ENCODE data around the gene PWWP2B. TPM values are rescaled to one million over a fixed set of nuclear protein-coding genes. Genes with fewer than 3 reads are reported as not detected.

The PWWP2B gene
- total RNA-seq, 5 donors from 2014 or later (not counting 1 experiment from before 2014, with no cell fraction given), result 11.5 to 15.3 (median 13.6) TPM

DNA sequence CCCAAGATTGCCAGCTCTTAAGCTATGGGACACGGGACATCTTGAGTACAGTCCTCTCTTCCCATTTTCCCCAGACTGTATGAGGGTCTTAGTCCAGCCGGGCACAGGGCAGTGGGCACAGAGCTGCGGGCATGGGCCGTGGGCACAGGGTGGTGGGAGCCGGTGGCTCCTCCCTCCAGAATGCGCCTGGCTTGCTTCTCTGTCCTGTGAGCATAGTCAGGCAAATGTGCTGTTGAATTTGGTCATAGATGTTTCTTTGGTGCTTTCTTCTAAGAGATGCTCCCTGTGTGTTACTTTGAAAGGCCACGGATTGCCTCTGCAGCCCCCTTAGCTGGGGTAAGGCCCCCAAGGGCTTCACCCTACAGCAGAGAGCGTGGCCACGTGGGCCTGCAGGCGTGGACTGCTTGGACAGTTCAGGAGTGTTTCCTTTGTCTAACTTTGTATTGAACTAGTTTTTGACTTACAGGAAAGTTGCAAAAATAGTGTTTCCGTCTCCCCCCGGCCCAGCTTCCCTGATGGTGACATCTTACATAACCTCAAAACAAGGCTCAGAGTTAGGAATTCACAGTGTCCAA is 40.3 kb upstream of the PWWP2B start:
- no peak overlapping the region for H3K27ac Mint-ChIP-seq
- POLR2A ChIA-PET, result no interaction called here
- 95% methylated on average over 7 of the region's 12 CpGs for WGBS (ENCODE audit: insufficient coverage)

DNA sequence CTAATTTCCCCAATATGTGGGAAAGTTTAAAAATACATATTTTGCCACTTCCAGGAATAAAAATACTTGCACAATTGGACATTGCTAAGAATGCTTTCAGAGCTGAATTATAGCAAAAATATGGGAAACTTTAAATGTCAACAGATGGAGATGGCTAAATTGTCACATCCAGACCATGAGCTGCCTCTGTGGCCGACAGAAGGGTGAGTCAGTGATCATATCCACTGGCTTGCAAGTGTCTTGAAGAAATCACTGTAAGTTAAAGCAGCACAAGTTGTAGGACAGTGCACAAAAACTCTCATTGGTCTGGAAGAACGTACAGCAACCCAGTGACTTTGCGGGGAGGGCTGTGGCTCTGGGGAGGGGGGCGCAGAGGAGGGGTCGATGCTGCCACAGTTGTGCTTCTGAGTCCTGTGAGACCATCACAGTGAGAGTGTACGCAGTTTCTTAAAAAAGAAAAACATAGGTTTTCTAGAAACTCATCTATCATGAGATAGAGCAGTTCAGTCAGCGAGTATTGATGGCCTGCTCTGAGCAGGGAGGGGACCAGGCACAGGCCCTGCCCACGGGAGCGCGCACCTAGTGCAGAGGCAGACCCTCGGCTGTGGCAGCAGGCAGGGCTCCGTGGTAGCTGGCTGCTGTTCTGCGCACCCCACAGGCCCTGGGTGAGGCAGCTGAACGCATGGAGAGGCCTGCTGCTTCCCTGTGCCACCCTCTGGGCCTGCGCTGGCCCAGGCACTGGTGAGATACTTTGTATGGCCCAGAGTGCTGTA is 39.5 kb upstream of the PWWP2B start:
- ATAC-seq (replicated peaks in 1 of 4) (no peak), DNase-seq (no peak)
- Histone ChIP-seq H3K9me3 (no peaks in the 10 kb centered on the region), H3K4me1 (ENCODE audit: control insufficient read depth in 1 of 2, extremely low read depth in 1 of 2, insufficient read depth in 2 of 2, low read length in 2 of 2) (peaks cover 0 to 5% of the 10 kb centered on the region in 2 experiments), H3K27ac (ENCODE audit: low read length) (no peak overlapping the region), H3K36me3 (ENCODE audit: control insufficient read depth in 2 of 2, extremely low read depth in 1 of 2, insufficient read depth in 1 of 2, low read length in 1 of 2) (no peaks in the 10 kb centered on the region), H3K27me3 (replicated peaks in 1 of 2; ENCODE audit: control insufficient read depth in 2 of 2, extremely low read depth in 1 of 2, insufficient read depth in 2 of 2, low read length in 1 of 2) (no peaks in the 10 kb centered on the region), H3K4me3 (ENCODE audit: control insufficient read depth in 1 of 2, extremely low read depth in 1 of 2, low read length in 1 of 2) (no peak overlapping the region)
- Mint-ChIP-seq H3K4me1 (peaks cover 0 to 3% (median 2%) of the 10 kb centered on the region in 3 donors), H3K27ac (no peak overlapping the region), H3K36me3 (peaks cover 8% of the 10 kb centered on the region), H3K27me3 (no peaks in the 10 kb centered on the region), H3K9me3 (no peaks in the 10 kb centered on the region), H3K4me3 (no peak overlapping the region)
- CTCF ChIA-PET, result no interaction called here
- POLR2A ChIA-PET, result no interaction called here
- WGBS (ENCODE audit: insufficient coverage), result 97% methylated on average over 13 of the region's 15 CpGs

More for the DNA sequence above, 40.3 kb upstream of the PWWP2B start:
- DNase-seq (no peak), ATAC-seq (replicated peaks in 1 of 4) (no peak)
- Mint-ChIP-seq H3K9me3 (no peaks in the 10 kb centered on the region), H3K36me3 (peaks cover 3% of the 10 kb centered on the region), H3K4me3 (no peak overlapping the region), H3K4me1 (peaks cover 0 to 3% (median 2%) of the 10 kb centered on the region in 3 donors), H3K27me3 (no peaks in the 10 kb centered on the region)
- Histone ChIP-seq H3K4me3 (ENCODE audit: control insufficient read depth in 1 of 2, extremely low read depth in 1 of 2, low read length in 1 of 2) (no peak overlapping the region), H3K9me3 (no peaks in the 10 kb centered on the region), H3K27ac (ENCODE audit: low read length) (no peak overlapping the region), H3K36me3 (ENCODE audit: control insufficient read depth in 2 of 2, extremely low read depth in 1 of 2, insufficient read depth in 1 of 2, low read length in 1 of 2) (no peaks in the 10 kb centered on the region), H3K27me3 (replicated peaks in 1 of 2; ENCODE audit: control insufficient read depth in 2 of 2, extremely low read depth in 1 of 2, insufficient read depth in 2 of 2, low read length in 1 of 2) (no peaks in the 10 kb centered on the region), H3K4me1 (ENCODE audit: control insufficient read depth in 1 of 2, extremely low read depth in 1 of 2, insufficient read depth in 2 of 2, low read length in 2 of 2) (peaks cover 0 to 5% of the 10 kb centered on the region in 2 experiments)
- CTCF ChIA-PET, result no interaction called here

- Mint-ChIP-seq H3K9me3 (no peaks in the 10 kb centered on the region), H3K27me3 (no peaks in the 10 kb centered on the region), H3K36me3 (peaks cover 8% of the 10 kb centered on the region), H3K4me3 (no peak overlapping the region), H3K27ac (no peak overlapping the region), H3K4me1 (no peaks in the 10 kb centered on the region)
- DNase-seq (no peak), ATAC-seq (replicated peaks in 1 of 4) (no peak)
- no peak overlapping the region for H3K27ac ChIP-seq (ENCODE audit: low read length)
- ChIA-PET CTCF (interaction anchor here in 1 of 2 donors (0.7 kb wide), 1 partner anchor 9 kb away, joined by 3 read pairs; no protein-coding TSS in a partner anchor), POLR2A (no interaction called here)
- H3K36me3 ChIP-seq (ENCODE audit: control insufficient read depth in 2 of 2, extremely low read depth in 1 of 2, insufficient read depth in 1 of 2, low read length in 1 of 2), result peaks cover 0 to 1% of the 10 kb centered on the region in 2 donors
- 96% methylated on average over 17 of the region's 21 CpGs for WGBS (ENCODE audit: insufficient coverage)
- no peaks in the 10 kb centered on the region for H3K4me1 ChIP-seq (ENCODE audit: control insufficient read depth in 1 of 2, extremely low read depth in 1 of 2, insufficient read depth in 2 of 2, low read length in 2 of 2)
- no peaks in the 10 kb centered on the region for H3K9me3 ChIP-seq
- H3K4me3 ChIP-seq (ENCODE audit: control insufficient read depth in 1 of 2, extremely low read depth in 1 of 2, low read length in 1 of 2), result no peak overlapping the region
- no peaks in the 10 kb centered on the region for H3K27me3 ChIP-seq (replicated peaks in 1 of 2; ENCODE audit: control insufficient read depth in 2 of 2, extremely low read depth in 1 of 2, insufficient read depth in 2 of 2, low read length in 1 of 2)
These were observed 37.5 kb upstream of the PWWP2B start for GRCh38 chr10:132359305-132360040.

DNA sequence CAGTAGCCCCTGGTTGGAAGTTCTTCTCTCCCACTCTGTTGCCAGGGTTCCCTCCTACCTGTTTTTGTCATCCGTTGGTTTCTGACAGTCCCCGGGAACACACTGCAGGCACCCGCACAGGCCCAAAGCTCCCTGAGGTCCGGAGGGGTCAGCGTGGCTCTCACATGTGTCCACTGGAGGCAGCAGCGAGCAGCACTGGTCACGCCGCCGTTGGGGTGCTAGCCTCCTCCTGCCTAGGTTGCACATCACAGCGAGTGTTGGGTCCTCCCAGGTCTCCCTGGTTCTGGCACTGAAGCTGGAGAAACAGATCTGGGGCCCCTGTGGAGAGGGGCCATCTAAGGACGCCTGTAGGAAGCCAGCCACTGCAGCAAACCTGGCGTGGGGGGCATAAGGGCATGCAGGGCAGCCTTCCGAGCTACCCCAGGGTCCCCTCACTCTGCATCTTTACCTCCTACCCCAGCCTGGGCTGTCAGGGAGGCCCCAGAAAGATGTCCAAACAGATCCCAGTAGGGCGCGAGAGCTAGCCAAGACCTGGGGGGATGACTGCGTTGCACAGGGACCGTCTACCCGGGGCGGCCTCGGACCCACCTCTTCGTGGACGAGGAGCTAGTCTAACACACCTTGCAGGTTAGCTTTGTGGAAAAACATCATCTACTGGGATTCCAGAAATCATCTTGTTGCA is 36.1 kb upstream of the PWWP2B start:
- Histone ChIP-seq H3K9me3 (no peaks in the 10 kb centered on the region), H3K27me3 (replicated peaks in 1 of 2; ENCODE audit: control insufficient read depth in 2 of 2, extremely low read depth in 1 of 2, insufficient read depth in 2 of 2, low read length in 1 of 2) (no peaks in the 10 kb centered on the region), H3K27ac (ENCODE audit: low read length) (no peak overlapping the region), H3K36me3 (ENCODE audit: control insufficient read depth in 2 of 2, extremely low read depth in 1 of 2, insufficient read depth in 1 of 2, low read length in 1 of 2) (peaks cover 0 to 3% of the 10 kb centered on the region in 2 donors), H3K4me1 (ENCODE audit: control insufficient read depth in 1 of 2, extremely low read depth in 1 of 2, insufficient read depth in 2 of 2, low read length in 2 of 2) (no peaks in the 10 kb centered on the region), H3K4me3 (ENCODE audit: control insufficient read depth in 1 of 2, extremely low read depth in 1 of 2, low read length in 1 of 2) (no peak overlapping the region)
- Mint-ChIP-seq H3K4me3 (no peak overlapping the region), H3K36me3 (peaks cover 11% of the 10 kb centered on the region), H3K27ac (no peak overlapping the region), H3K27me3 (no peaks in the 10 kb centered on the region), H3K9me3 (no peaks in the 10 kb centered on the region), H3K4me1 (no peaks in the 10 kb centered on the region)
- POLR2A ChIA-PET, result no interaction called here
- 86% methylated on average over 22 of the region's 22 CpGs for WGBS (ENCODE audit: insufficient coverage)
- ATAC-seq (replicated peaks in 1 of 4) (peak in 2 of 4 experiments; percentile 31 to 36), DNase-seq (peak in 10 of 35 experiments; percentile 8 to 43 (median 16))
- CTCF ChIA-PET, result interaction anchor here (0.6 to 1.3 kb wide), 2 partner anchors 27 to 93 kb away, joined by 3 to 6 read pairs; no protein-coding TSS in a partner anchor

GRCh38 chr10:132361581-132362101 is 35.4 kb upstream of the PWWP2B start:
- H3K9me3 ChIP-seq, result no peaks in the 10 kb centered on the region
- ATAC-seq (replicated peaks in 1 of 4), result no peak
- Mint-ChIP-seq H3K4me3 (no peak overlapping the region), H3K36me3 (peaks cover 11% of the 10 kb centered on the region), H3K9me3 (no peaks in the 10 kb centered on the region), H3K27ac (no peak overlapping the region), H3K27me3 (no peaks in the 10 kb centered on the region), H3K4me1 (no peaks in the 10 kb centered on the region)
- no peaks in the 10 kb centered on the region for H3K27me3 ChIP-seq (replicated peaks in 1 of 2; ENCODE audit: control insufficient read depth in 2 of 2, extremely low read depth in 1 of 2, insufficient read depth in 2 of 2, low read length in 1 of 2)
- CTCF ChIA-PET, result interaction anchor here (0.6 to 1.3 kb wide), 2 partner anchors 26 to 93 kb away, joined by 3 to 6 read pairs; no protein-coding TSS in a partner anchor
- 83% methylated on average over 3 of the region's 15 CpGs for WGBS (ENCODE audit: insufficient coverage)
- DNase-seq, result no peak
- H3K36me3 ChIP-seq (ENCODE audit: control insufficient read depth in 2 of 2, extremely low read depth in 1 of 2, insufficient read depth in 1 of 2, low read length in 1 of 2), result peaks cover 0 to 3% of the 10 kb centered on the region in 2 donors
- H3K27ac ChIP-seq (ENCODE audit: low read length), result no peak overlapping the region
- no peaks in the 10 kb centered on the region for H3K4me1 ChIP-seq (ENCODE audit: control insufficient read depth in 1 of 2, extremely low read depth in 1 of 2, insufficient read depth in 2 of 2, low read length in 2 of 2)
- H3K4me3 ChIP-seq (ENCODE audit: control insufficient read depth in 1 of 2, extremely low read depth in 1 of 2, low read length in 1 of 2), result no peak overlapping the region
- POLR2A ChIA-PET, result no interaction called here

DNA sequence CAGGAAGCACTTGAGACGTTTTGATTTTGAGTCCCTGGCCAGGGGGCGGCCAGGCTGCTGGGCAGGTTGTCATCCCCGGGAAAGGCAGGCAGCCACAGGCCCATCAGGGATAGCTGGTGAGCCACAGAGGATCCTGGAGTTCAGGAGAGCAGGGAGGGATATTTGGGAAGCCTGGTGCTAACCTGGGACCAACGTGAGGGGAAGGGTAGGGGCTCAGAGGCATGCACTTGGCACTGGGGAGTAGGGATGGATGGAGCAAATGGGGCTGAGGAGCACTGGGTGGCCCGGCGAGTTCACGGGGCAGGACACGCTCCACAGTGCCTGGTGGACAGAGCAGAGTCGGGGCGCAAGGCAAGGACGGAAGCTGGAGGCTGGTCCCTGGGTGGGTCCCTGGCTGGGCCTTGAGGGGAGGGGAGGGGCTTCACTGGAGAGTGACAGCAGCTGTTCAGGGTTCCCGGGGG is 34.8 kb upstream of the PWWP2B start:
- Mint-ChIP-seq H3K9me3 (no peaks in the 10 kb centered on the region), H3K4me3 (no peak overlapping the region), H3K4me1 (no peaks in the 10 kb centered on the region), H3K27ac (no peak overlapping the region), H3K36me3 (peaks cover 16% of the 10 kb centered on the region), H3K27me3 (no peaks in the 10 kb centered on the region)
- DNase-seq, result no peak
- H3K4me1 ChIP-seq (ENCODE audit: control insufficient read depth in 1 of 2, extremely low read depth in 1 of 2, insufficient read depth in 2 of 2, low read length in 2 of 2), result no peaks in the 10 kb centered on the region
- H3K36me3 ChIP-seq (ENCODE audit: control insufficient read depth in 2 of 2, extremely low read depth in 1 of 2, insufficient read depth in 1 of 2, low read length in 1 of 2), result peaks cover 0 to 3% of the 10 kb centered on the region in 2 donors
- ChIA-PET POLR2A (no interaction called here), CTCF (interaction anchor here in 1 of 2 donors (1.3 kb wide), 1 partner anchor 92 kb away, joined by 3 read pairs; no protein-coding TSS in a partner anchor)
- ATAC-seq (replicated peaks in 1 of 4), result no peak
- H3K27ac ChIP-seq (ENCODE audit: low read length), result no peak overlapping the region
- H3K9me3 ChIP-seq, result no peaks in the 10 kb centered on the region
- 83% methylated on average over 4 of the region's 12 CpGs for WGBS (ENCODE audit: insufficient coverage)
- no peaks in the 10 kb centered on the region for H3K27me3 ChIP-seq (replicated peaks in 1 of 2; ENCODE audit: control insufficient read depth in 2 of 2, extremely low read depth in 1 of 2, insufficient read depth in 2 of 2, low read length in 1 of 2)
- H3K4me3 ChIP-seq (ENCODE audit: control insufficient read depth in 1 of 2, extremely low read depth in 1 of 2, low read length in 1 of 2), result no peak overlapping the region

Data from T-cell (primary cell).